NT2/D1 (cell line): ENCODE data around the gene RND3.

Experiments
- SUZ12 ChIP-seq: IDR thresholded peaks from 2 replicates; pipeline ENCODE4 v1.6.1; 2011; ENCODE audit not compliant: insufficient read length, insufficient read depth; ENCODE audit errors: extremely low read depth
- YY1 ChIP-seq: IDR thresholded peaks from 2 replicates; pipeline ENCODE4 v1.6.1; 2011; ENCODE audit not compliant: insufficient read length, insufficient read depth
- ZNF274 ChIP-seq: IDR thresholded peaks from 2 replicates; pipeline ENCODE4 v1.6.1; 2011; ENCODE audit warnings: mild to moderate bottlenecking, low read depth, low read length

DNA sequence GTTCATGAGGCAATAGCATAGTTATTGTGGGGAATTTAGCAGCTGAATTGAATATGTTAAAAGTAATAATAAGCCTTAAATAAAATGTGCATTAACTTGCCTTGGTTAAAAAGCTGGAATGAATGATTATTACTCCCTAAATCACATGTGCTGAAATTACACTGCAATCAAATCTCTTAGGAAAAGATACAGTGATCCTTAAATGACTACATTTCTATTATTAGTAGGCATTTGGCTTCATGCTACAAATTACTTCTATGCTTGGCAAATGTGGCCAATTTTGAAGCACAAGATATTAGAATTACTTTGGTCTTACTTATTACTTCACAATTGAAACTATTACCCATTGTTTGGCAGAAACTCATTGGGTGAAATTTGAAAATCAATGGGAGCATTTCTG lies 5.4 kb downstream of the RND3 start:
- TF ChIP-seq SUZ12, result no peak
- TF ChIP-seq YY1, result no peak
- TF ChIP-seq ZNF274, result no peak
